HS-27A (cell line): ENCODE measurements around the gene ELFN2.

ENCODE experiments used
- DNase-seq: peaks from one replicate; pipeline ENCODE4 v3.0.0-alpha.2; 2012; ENCODE audit warnings: low read depth, missing footprints

The ELFN2 gene

GRCh38 chr22:37334859-37335805 is 92.1 kb downstream of the ELFN2 start:
- no peak for DNase-seq

- no peak for DNase-seq
Observed at GRCh38 chr22:37334461-37334858, 92.8 kb downstream of the ELFN2 start.

GRCh38 chr22:37333724-37334460 is 93.4 kb downstream of the ELFN2 start:
- no peak for DNase-seq

- no peak for DNase-seq
Observed at GRCh38 chr22:37331856-37332536, 95.3 kb downstream of the ELFN2 start.

DNA sequence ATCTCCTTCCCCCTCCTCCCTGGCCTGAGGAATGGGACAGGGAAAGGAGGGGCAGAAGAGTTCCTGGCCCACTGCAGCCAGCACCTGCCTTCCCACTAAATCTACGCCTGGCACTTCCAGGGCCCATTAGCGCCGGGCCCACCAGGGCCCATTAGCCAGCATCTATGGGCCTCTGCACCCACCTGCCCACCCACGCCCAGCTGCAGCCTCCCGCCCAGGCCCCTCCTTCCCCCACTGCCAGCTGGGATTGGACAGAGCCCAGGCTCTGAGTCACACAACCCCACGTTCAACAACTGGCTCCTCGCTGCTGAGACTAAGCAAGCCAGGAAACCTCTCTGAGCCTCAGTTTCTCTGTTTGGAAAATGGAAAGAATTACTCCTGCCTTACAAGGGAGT is 96.2 kb downstream of the ELFN2 start:
- peak; percentile 12 for DNase-seq

DNA sequence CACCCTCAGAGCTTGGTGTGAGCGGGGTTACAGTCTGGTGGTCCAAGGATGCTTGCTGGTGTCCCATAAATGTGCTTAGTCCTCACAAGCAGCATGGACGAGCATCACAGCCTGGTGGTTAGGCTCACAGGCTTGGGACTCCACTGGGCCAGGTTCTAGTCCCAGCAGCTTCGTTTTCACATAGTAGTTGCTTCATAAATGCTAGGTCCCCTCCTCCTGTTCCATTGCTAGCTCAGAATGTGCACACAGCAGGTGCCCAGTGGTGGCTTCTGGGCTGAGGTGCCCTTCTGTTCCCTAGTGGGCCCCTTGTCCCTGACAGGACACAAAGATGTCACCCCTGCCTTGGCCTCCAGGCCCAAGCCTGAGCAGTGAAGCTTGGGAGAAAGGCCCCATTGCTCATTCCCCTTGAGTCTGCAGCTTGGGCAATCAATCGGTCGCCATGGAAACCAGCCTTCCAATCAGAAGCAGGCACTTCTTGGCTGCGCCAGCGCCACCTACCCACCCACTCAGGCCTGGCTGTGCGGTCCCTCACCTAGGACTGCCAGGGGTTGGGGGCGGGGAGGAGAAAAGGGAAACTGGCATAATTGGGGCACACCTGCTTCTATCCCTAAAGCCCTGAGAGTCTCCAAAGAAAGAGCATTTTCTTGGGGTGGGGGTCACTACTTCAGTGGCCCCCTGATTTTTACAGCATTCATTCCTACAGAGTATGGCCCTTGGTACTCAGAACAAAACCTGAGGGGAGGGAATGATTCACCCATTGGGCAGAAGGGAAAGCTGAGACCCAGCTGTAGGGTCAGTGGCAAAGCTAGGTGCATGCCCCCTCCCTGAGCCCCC is 96.9 kb downstream of the ELFN2 start:
- DNase-seq, result peak; percentile 22

GRCh38 chr22:37329238-37330140 is 97.8 kb downstream of the ELFN2 start:
- DNase-seq, result peak; percentile 19

DNA sequence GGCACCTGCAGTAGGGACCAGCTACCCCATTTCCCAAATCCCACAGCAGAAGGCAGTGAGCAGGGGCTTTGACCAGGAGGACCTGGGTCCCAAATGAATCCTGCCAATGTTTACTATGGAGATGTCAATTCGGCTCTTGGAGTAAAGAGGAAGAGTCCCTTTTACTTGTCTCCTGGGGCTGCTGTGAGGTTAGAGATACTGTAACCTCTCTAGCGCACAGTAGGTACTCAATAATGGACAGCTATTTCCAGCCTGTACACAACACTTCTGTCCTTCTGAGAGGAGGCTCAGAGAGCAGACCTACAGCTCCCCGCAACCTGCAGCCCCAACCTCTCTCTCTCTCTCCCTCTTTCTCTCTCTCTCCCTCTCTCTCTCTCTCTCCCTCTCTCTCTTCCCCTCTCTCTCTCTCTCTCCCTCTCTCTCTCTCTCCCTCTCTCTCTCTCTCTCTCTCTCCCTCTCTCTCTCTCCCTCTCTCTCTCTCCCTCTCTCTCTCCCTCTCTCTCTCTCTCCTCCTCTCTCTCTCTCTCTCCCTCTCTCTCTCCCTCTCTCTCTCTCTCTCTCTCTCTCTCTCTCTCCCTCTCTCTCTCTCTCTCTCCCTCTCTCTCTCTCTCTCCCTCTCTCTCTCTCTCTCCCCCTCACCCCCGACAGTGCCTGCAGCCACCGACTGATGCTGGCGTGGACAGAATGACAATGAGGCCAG is 98.6 kb downstream of the ELFN2 start:
- peak; percentile 14 for DNase-seq

- DNase-seq, result peak; percentile 76
Observed at GRCh38 chr22:37328017-37328416, 99.3 kb downstream of the ELFN2 start.

DNA sequence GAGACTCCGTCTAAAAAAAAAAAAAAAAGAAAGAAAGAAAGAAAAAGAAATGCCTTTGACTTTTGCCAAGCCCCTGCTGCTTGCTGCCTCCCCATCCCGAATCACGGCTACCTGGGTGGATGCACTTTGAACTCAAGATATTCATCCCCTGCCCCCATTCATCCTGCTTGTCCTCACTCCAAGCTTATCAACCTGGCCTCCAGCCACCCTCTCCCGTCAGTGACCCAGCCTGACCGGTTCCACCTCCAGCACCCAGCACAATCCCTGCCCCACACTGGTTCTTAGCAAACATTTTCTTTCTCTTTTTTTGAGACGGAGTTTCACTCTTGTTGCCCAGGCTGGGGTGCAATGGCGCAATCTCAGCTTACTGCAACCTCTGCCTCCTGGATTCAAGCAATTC is 100.6 kb downstream of the ELFN2 start:
- no peak for DNase-seq

- DNase-seq, result no peak
Observed at GRCh38 chr22:37325039-37325395, 102.3 kb downstream of the ELFN2 start.

GRCh38 chr22:37324340-37325038 is 102.8 kb downstream of the ELFN2 start:
- DNase-seq, result no peak

GRCh38 chr22:37320726-37321677 is 106.3 kb downstream of the ELFN2 start:
- DNase-seq, result no peak

GRCh38 chr22:37319469-37319868 is 107.8 kb downstream of the ELFN2 start:
- DNase-seq, result no peak

- DNase-seq, result no peak
Observed at GRCh38 chr22:37318364-37319109, 108.7 kb downstream of the ELFN2 start.
